HCT116 (cell line): ENCODE measurements around the gene JAGN1. TPM values are rescaled to one million over a fixed set of nuclear protein-coding genes. Genes with fewer than 3 reads are reported as not detected.

Experiments used
- ATAC-seq: fragments of 200-7000 bp; cut with Tn5 transposase; 2 replicates; pipeline ENCODE4 v1.9.1; 2020; ENCODE audit warnings: mild to moderate bottlenecking, moderate library complexity
- BruUV-seq: library from RNA; stranded (reverse); fragments of 400-500 nt; replicated peaks from 2 replicates; lab custom pipeline; 2021; lab: Mats Ljungman, UMichigan
- CTCF ChIA-PET: fragments of 300-600 bp; sonication (Branson Sonifier 250); formaldehyde crosslinking; loops from one replicate; lab custom pipeline; 2021; ENCODE audit warnings: antibody characterized with exemption; lab: Charles Lee
- POLR2A ChIA-PET: fragments of 300-600, 350-600 bp; sonication (Branson Sonifier 250); formaldehyde crosslinking; loops from one replicate; lab custom pipeline; 2021; ENCODE audit warnings: antibody characterized with exemption; lab: Charles Lee
- RAD21 ChIA-PET, 2 experiments: fragments of 300-600 bp; sonication (Branson Sonifier 250); formaldehyde crosslinking; loops; one replicate each; lab custom pipeline; 2023; ENCODE audit warnings: low total read pairs in 2 of 2; ENCODE audit not compliant: uncharacterized antibody in 2 of 2, unreplicated experiment in 2 of 2, low non-redundant PET in 1 of 2; lab: Charles Lee
- DNase-seq: peaks from one replicate; pipeline ENCODE4 v3.0.0-alpha.2; 2010; ENCODE audit warnings: low read depth, low spot score
- H2AFZ ChIP-seq: fragments of 200-600 bp; shearing (Covaris generic), sonication (generic); 2 replicates; pipeline ENCODE4 v1.6.1; 2017; ENCODE audit warnings: low read depth, mixed run types, mixed read lengths, antibody characterized with exemption, low read length; ENCODE audit not compliant: poor library complexity, severe bottlenecking
- H3K27ac ChIP-seq: 2 replicates; pipeline ENCODE4 v1.5.1; 2012; ENCODE audit warnings: low read depth, low read length
- H3K27me3 ChIP-seq: fragments of 200-600 bp; sonication (generic); 2 replicates; pipeline ENCODE4 v1.6.1; 2016; ENCODE audit warnings: mixed run types, low read length, mixed read lengths; ENCODE audit not compliant: insufficient read depth
- H3K36me3 ChIP-seq, 2 experiments: fragments of 200-500 bp in 1 of 2; fragments of 200-600 bp in 1 of 2; sonication (Bioruptor generic) in 1 of 2; sonication (generic) in 1 of 2; 2 replicates each; pipeline versions ENCODE4 v1.5.1 to v1.6.1; 2014 to 2016; ENCODE audit warnings: low read length in 2 of 2, inconsistent platforms in 1 of 2, mixed read lengths in 1 of 2, mixed run types in 1 of 2; ENCODE audit not compliant: insufficient read depth in 2 of 2, control insufficient read depth in 1 of 2
- H3K4me1 ChIP-seq, 2 experiments: fragments of 200-600 bp in 1 of 2; sonication (generic) in 1 of 2; 2 replicates each; pipeline versions ENCODE4 v1.5.1 to v1.6.1; 2012 to 2017; ENCODE audit warnings: low read length in 2 of 2, inconsistent platforms in 1 of 2, mild to moderate bottlenecking in 1 of 2, mixed read lengths in 1 of 2, mixed run types in 1 of 2, moderate library complexity in 1 of 2; ENCODE audit not compliant: insufficient read depth in 2 of 2, control insufficient read depth in 1 of 2
- H3K4me2 ChIP-seq: fragments of 200-600 bp; sonication (generic); 2 replicates; pipeline ENCODE4 v1.6.1; 2017; ENCODE audit warnings: mixed run types, low read length, mixed read lengths
- H3K4me3 ChIP-seq, 2 experiments: fragments of 200-600 bp in 1 of 2; sonication (generic) in 1 of 2; replicated peaks in 1 of 2; 2 replicates each; pipeline ENCODE4 v1.5.1; 2011 to 2016; ENCODE audit warnings: low read length in 2 of 2, control low read depth in 1 of 2, low read depth in 1 of 2, mild to moderate bottlenecking in 1 of 2, mixed read lengths in 1 of 2, mixed run types in 1 of 2
- H3K79me2 ChIP-seq: fragments of 200-600 bp; sonication (generic); 2 replicates; pipeline ENCODE4 v1.6.1; 2017; ENCODE audit warnings: mild to moderate bottlenecking, mixed run types, low read length, moderate library complexity, mixed read lengths; ENCODE audit not compliant: insufficient read depth
- H3K9ac ChIP-seq: fragments of 200-600 bp; sonication (generic); 2 replicates; pipeline ENCODE4 v1.6.1; 2016; ENCODE audit warnings: low read length, mixed read lengths
- H3K9me2 ChIP-seq: fragments of 200-600 bp; sonication (generic), shearing (Covaris generic); 2 replicates; pipeline ENCODE4 v1.6.1; 2017; ENCODE audit warnings: mixed run types, mild to moderate bottlenecking, moderate library complexity; ENCODE audit not compliant: insufficient read depth
- H3K9me3 ChIP-seq, 2 experiments: fragments of 200-500 bp in 1 of 2; fragments of 200-600 bp in 1 of 2; sonication (Bioruptor generic) in 1 of 2; sonication (generic) in 1 of 2; 2 replicates each; pipeline ENCODE4 v1.6.1; 2014 to 2017; ENCODE audit warnings: low read length in 2 of 2, mixed read lengths in 2 of 2, inconsistent platforms in 1 of 2, low read depth in 1 of 2, mild to moderate bottlenecking in 1 of 2, mixed run types in 1 of 2, moderate library complexity in 1 of 2; ENCODE audit not compliant: control insufficient read depth in 1 of 2, insufficient read depth in 1 of 2
- H4K20me1 ChIP-seq: fragments of 200-600 bp; sonication (generic), shearing (Covaris generic); 2 replicates; pipeline ENCODE4 v1.6.1; 2017; ENCODE audit warnings: mixed run types, mild to moderate bottlenecking, moderate library complexity; ENCODE audit not compliant: insufficient read depth
- CBX3 ChIP-seq: IDR thresholded peaks from 2 replicates; pipeline ENCODE4 v1.6.1; 2012; ENCODE audit warnings: low read depth
- EGR1 ChIP-seq: IDR thresholded peaks from 2 replicates; pipeline ENCODE4 v1.6.1; 2012; ENCODE audit warnings: low read depth
- EZH2phosphoT487 ChIP-seq: fragments of 200-600 bp; IDR thresholded peaks from 2 replicates; pipeline ENCODE4 v1.6.1; 2018; ENCODE audit warnings: antibody characterized with exemption, borderline replicate concordance
- FOSL1 ChIP-seq: IDR thresholded peaks from 2 replicates; pipeline ENCODE4 v1.6.1; 2012; ENCODE audit warnings: low read depth
- SIN3A ChIP-seq: IDR thresholded peaks from 2 replicates; pipeline ENCODE4 v1.6.1; 2012; ENCODE audit warnings: low read depth
- SP1 ChIP-seq: IDR thresholded peaks from 2 replicates; pipeline ENCODE4 v1.6.1; 2012; ENCODE audit warnings: low read depth
- SRF ChIP-seq: IDR thresholded peaks from 2 replicates; pipeline ENCODE4 v1.6.1; 2012; ENCODE audit warnings: low read depth
- YY1 ChIP-seq: IDR thresholded peaks from 2 replicates; pipeline ENCODE4 v1.6.1; 2011; ENCODE audit warnings: low read length, low read depth, moderate library complexity, mild to moderate bottlenecking; ENCODE audit not compliant: insufficient replicate concordance; ENCODE audit errors: extremely low read depth
- ZNF274 ChIP-seq: fragments of 200-500 bp; sonication (Bioruptor generic); IDR thresholded peaks from 2 replicates; pipeline ENCODE4 v1.6.1; 2014; ENCODE audit warnings: mild to moderate bottlenecking, low read depth, low read length, inconsistent platforms
- intact Hi-C: fragments of 100-400 bp; cut with micrococcal nuclease; formaldehyde crosslinking; loops from 2 replicates; pipeline ENCODE4 v1.10.0; 2022
- total RNA-seq: library from RNA; stranded (reverse); gene quantifications from one replicate; pipeline ENCODE4 v1.2.1, GENCODE V29; 2021; ENCODE audit not compliant: unreplicated experiment
- TF ChIP-seq, protein P1 (sequence below): IDR thresholded peaks from 2 replicates; pipeline ENCODE4 v1.6.1; 2012; ENCODE audit warnings: low read depth

The JAGN1 gene
- total RNA-seq, 1 experiment from 2014 or later, result 33.4 TPM

GRCh38 chr3:9901967-9902366 is 11.6 kb downstream of the JAGN1 start:
- ChIA-PET RAD21 (no interaction called here), POLR2A (interaction anchor here (1.1 to 2.0 kb wide), 3 partner anchors 11 to 45 kb away, joined by 3 to 6 read pairs (median 6); partner anchors contain the start of gene JAGN1), CTCF (interaction anchor here (2.1 kb wide), 1 partner anchor 45 kb away, joined by 9 read pairs; no protein-coding TSS in a partner anchor)
- TF ChIP-seq, protein P1, sequence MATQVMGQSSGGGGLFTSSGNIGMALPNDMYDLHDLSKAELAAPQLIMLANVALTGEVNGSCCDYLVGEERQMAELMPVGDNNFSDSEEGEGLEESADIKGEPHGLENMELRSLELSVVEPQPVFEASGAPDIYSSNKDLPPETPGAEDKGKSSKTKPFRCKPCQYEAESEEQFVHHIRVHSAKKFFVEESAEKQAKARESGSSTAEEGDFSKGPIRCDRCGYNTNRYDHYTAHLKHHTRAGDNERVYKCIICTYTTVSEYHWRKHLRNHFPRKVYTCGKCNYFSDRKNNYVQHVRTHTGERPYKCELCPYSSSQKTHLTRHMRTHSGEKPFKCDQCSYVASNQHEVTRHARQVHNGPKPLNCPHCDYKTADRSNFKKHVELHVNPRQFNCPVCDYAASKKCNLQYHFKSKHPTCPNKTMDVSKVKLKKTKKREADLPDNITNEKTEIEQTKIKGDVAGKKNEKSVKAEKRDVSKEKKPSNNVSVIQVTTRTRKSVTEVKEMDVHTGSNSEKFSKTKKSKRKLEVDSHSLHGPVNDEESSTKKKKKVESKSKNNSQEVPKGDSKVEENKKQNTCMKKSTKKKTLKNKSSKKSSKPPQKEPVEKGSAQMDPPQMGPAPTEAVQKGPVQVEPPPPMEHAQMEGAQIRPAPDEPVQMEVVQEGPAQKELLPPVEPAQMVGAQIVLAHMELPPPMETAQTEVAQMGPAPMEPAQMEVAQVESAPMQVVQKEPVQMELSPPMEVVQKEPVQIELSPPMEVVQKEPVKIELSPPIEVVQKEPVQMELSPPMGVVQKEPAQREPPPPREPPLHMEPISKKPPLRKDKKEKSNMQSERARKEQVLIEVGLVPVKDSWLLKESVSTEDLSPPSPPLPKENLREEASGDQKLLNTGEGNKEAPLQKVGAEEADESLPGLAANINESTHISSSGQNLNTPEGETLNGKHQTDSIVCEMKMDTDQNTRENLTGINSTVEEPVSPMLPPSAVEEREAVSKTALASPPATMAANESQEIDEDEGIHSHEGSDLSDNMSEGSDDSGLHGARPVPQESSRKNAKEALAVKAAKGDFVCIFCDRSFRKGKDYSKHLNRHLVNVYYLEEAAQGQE, result no peak
- no peak for TF ChIP-seq FOSL1
- TF ChIP-seq EGR1, result no peak
- TF ChIP-seq ZNF274, result no peak
- no peak for TF ChIP-seq YY1
- TF ChIP-seq SRF, result no peak
- TF ChIP-seq SP1, result no peak
- TF ChIP-seq EZH2phosphoT487, result no peak
- TF ChIP-seq SIN3A, result no peak
- TF ChIP-seq CBX3, result no peak
- DNase-seq, result no peak
- Histone ChIP-seq H3K9me3 (no peaks in the 10 kb centered on the region), H2AFZ (no peak overlapping the region), H4K20me1 (no peaks in the 10 kb centered on the region), H3K4me2 (peak overlapping the region; percentile 93), H3K27ac (peak overlapping the region; percentile 71; the same call in 1 of the 2 replicates), H3K9me2 (no peaks in the 10 kb centered on the region), H3K9ac (0 out of 2 replicates have a peak overlapping the region, but pooled peaks have one; percentile 65), H3K36me3 (peaks cover 0 to 3% of the 10 kb centered on the region in 2 experiments; a peak in 1 of 4 replicates), H3K79me2 (no peaks in the 10 kb centered on the region), H3K4me3 (no peak overlapping the region), H3K4me1 (peaks cover 17 to 35% of the 10 kb centered on the region in 2 experiments; a peak in 3 of 4 replicates), H3K27me3 (no peaks in the 10 kb centered on the region)
- no TSS peak for BruUV-seq
- no peak; the same call in 1 of the 2 replicates for ATAC-seq
- intact Hi-C loops, result no loop called here
